ENCODE results near the gene OR7G2. TPM values are rescaled to one million over a fixed set of nuclear protein-coding genes. Genes with fewer than 3 reads are reported as not detected.
A peak's percentile ranks its signal among the peaks of the same experiment; 100 is the strongest.

OR7G2 gene
- total and polyA plus RNA-seq, 7 experiments from 2014 or later = not detected

GRCh38 chr19:9146882-9147281 lies 39.6 kb upstream of the OR7G2 start:
- H3K4me3 Mint-ChIP-seq = peak overlapping the region in 3 of 10 donors; percentile 11 to 50 (median 41)
- ChIA-PET CTCF (no interaction called here), POLR2A (interaction anchor here (0.5 kb wide), 1 partner anchor 292 kb away, joined by 3 read pairs; no protein-coding TSS in a partner anchor)
- no peak for DNase-seq
- Histone ChIP-seq H3K27ac (ENCODE audit: low read depth, low read length) (no peak overlapping the region), H3K9me3 (ENCODE audit: control insufficient read depth in 2 of 3, low read length in 3 of 3) (peaks cover 0 to 9% (median 8%) of the 10 kb centered on the region in 3 experiments), H3K4me3 (ENCODE audit: low read length) (no peak overlapping the region), H3K27me3 (ENCODE audit: control insufficient read depth in 2 of 2, insufficient read depth in 2 of 2, low read length in 2 of 2) (no peaks in the 10 kb centered on the region), H3K36me3 (ENCODE audit: control insufficient read depth in 2 of 3, insufficient read depth in 3 of 3, low read length in 3 of 3) (peaks cover 0 to 40% (median 0%) of the 10 kb centered on the region in 3 experiments), H3K4me1 (ENCODE audit: control insufficient read depth in 2 of 2, insufficient read depth in 2 of 2, low read length in 2 of 2) (peaks cover 4 to 8% of the 10 kb centered on the region in 2 donors)
- ATAC-seq = no peak
- H3K27ac Mint-ChIP-seq = no peak overlapping the region
- peaks cover 22 to 90% (median 83%) of the 10 kb centered on the region in 5 donors for H3K36me3 Mint-ChIP-seq
- intact Hi-C loops (cut with micrococcal nuclease) = no loop called here
- H3K4me1 Mint-ChIP-seq = peaks cover 18 to 87% (median 76%) of the 10 kb centered on the region in 7 donors
- H3K9me3 Mint-ChIP-seq = peaks cover 8 to 78% (median 34%) of the 10 kb centered on the region in 11 donors
- H3K27me3 Mint-ChIP-seq = no peaks in the 10 kb centered on the region

DNA sequence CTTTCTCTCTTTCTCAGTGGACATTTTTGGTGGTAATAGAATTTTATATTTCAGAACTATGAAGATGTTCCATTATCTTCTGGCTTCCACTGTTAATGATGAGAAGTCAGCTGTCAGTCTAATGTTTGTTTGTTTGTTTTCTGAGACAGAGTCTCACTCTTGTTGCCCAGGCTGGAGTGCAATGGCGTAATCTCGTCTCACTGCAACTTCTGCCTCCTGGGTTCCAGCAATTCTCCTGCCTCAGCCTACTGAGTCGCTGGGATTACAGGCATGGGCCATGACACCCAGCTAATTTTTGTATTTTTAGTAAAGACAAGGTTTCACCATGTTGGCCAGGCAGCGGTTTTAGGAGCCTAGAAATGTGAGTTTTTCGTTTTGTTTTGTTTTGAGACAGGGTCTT lies 37.6 kb upstream of the OR7G2 start:
- ATAC-seq (no peak), DNase-seq (peak in 2 of 9 donors; percentile 4 to 18)
- Histone ChIP-seq H3K4me1 (ENCODE audit: control insufficient read depth in 2 of 2, insufficient read depth in 2 of 2, low read length in 2 of 2) (peaks cover 12 to 18% of the 10 kb centered on the region in 2 donors), H3K27me3 (ENCODE audit: control insufficient read depth in 2 of 2, insufficient read depth in 2 of 2, low read length in 2 of 2) (no peaks in the 10 kb centered on the region), H3K27ac (ENCODE audit: low read depth, low read length) (no peak overlapping the region), H3K36me3 (ENCODE audit: control insufficient read depth in 2 of 3, insufficient read depth in 3 of 3, low read length in 3 of 3) (peaks cover 0 to 34% (median 0%) of the 10 kb centered on the region in 3 experiments), H3K9me3 (ENCODE audit: control insufficient read depth in 2 of 3, low read length in 3 of 3) (peaks cover 0 to 9% (median 8%) of the 10 kb centered on the region in 3 experiments), H3K4me3 (ENCODE audit: low read length) (no peak overlapping the region)
- no peak overlapping the region for H3K27ac Mint-ChIP-seq
- no peaks in the 10 kb centered on the region for H3K27me3 Mint-ChIP-seq
- ChIA-PET POLR2A (no interaction called here), CTCF (no interaction called here)
- H3K9me3 Mint-ChIP-seq = peaks cover 3 to 58% (median 20%) of the 10 kb centered on the region in 11 donors
- peak overlapping the region in 4 of 10 donors; percentile 4 to 36 (median 26) for H3K4me3 Mint-ChIP-seq
- H3K36me3 Mint-ChIP-seq = peaks cover 15 to 80% (median 64%) of the 10 kb centered on the region in 5 donors
- intact Hi-C loops (cut with micrococcal nuclease) = loop anchor here in 1 of 2 donors (5.0 kb wide), 1 partner anchor 162 kb away; the partner anchor contains the start of gene ZNF699
- H3K4me1 Mint-ChIP-seq = peaks cover 27 to 86% (median 77%) of the 10 kb centered on the region in 7 donors

GRCh38 chr19:9140159-9140874 lies 33.0 kb upstream of the OR7G2 start, which contains the start of gene ZNF317:
Gene ZNF317 (plus strand): TSS chr19:9140397. CDS start chr19:9156017, 15,620 bp downstream.
- ATAC-seq (peak; percentile 94), DNase-seq (peak; percentile 72 to 94 (median 88))
- H3K27me3 ChIP-seq (ENCODE audit: control insufficient read depth in 2 of 2, insufficient read depth in 2 of 2, low read length in 2 of 2) = no peaks in the 10 kb centered on the region
- Mint-ChIP-seq H3K4me1 (peaks cover 28 to 55% (median 49%) of the 10 kb centered on the region in 7 donors), H3K27ac (peak within 1 kb of the TSS; percentile 95 to 99 (median 97)), H3K4me3 (peak within 1 kb of the TSS; percentile 93 to 99 (median 98)), H3K27me3 (peaks cover 0 to 7% (median 0%) of the 10 kb centered on the region in 5 donors), H3K9me3 (peaks cover 0 to 21% (median 8%) of the 10 kb centered on the region in 11 donors), H3K36me3 (peaks cover 7 to 38% (median 27%) of the 10 kb centered on the region in 5 donors)
- peaks cover 17 to 21% of the 10 kb centered on the region in 2 donors for H3K4me1 ChIP-seq (ENCODE audit: control insufficient read depth in 2 of 2, insufficient read depth in 2 of 2, low read length in 2 of 2)
- peak within 1 kb of the TSS; percentile 95 for H3K27ac ChIP-seq (ENCODE audit: low read depth, low read length)
- H3K9me3 ChIP-seq (ENCODE audit: control insufficient read depth in 2 of 3, low read length in 3 of 3) = peaks cover 0 to 9% (median 5%) of the 10 kb centered on the region in 3 experiments
- intact Hi-C loops (cut with micrococcal nuclease) = loop anchor here (1.0 to 5.0 kb wide), 11 partner anchors 167 to 695 kb away; partner anchors contain the start of genes ZNF121 (in 2 of the 2), ZNF266 (in 2 of the 2), ZNF559 (in 2 of the 2) and ZNF699 (in 2 of the 2)
- peaks cover 0 to 9% (median 0%) of the 10 kb centered on the region in 3 experiments for H3K36me3 ChIP-seq (ENCODE audit: control insufficient read depth in 2 of 3, insufficient read depth in 3 of 3, low read length in 3 of 3)
- peak within 1 kb of the TSS; percentile 94 for H3K4me3 ChIP-seq (ENCODE audit: low read length)
- CTCF ChIA-PET = no interaction called here
- POLR2A ChIA-PET = interaction anchor here (0.6 to 2.4 kb wide), 3 partner anchors 295 to 692 kb away, joined by 3 to 8 read pairs (median 3); partner anchors contain the start of gene ZNF266

- DNase-seq (no peak), ATAC-seq (no peak)
- Mint-ChIP-seq H3K27ac (peak overlapping the region; percentile 95 to 99 (median 97)), H3K36me3 (peaks cover 3 to 32% (median 21%) of the 10 kb centered on the region in 5 donors), H3K4me3 (peak overlapping the region; percentile 93 to 99 (median 98)), H3K27me3 (peaks cover 0 to 7% (median 0%) of the 10 kb centered on the region in 5 donors), H3K4me1 (peaks cover 28 to 51% (median 46%) of the 10 kb centered on the region in 7 donors), H3K9me3 (peaks cover 0 to 15% (median 5%) of the 10 kb centered on the region in 11 donors)
- ChIA-PET CTCF (no interaction called here), POLR2A (interaction anchor here (0.6 to 2.4 kb wide), 2 partner anchors 295 to 666 kb away, joined by 3 to 8 read pairs; partner anchors contain the start of gene ZNF266)
- H3K4me1 ChIP-seq (ENCODE audit: control insufficient read depth in 2 of 2, insufficient read depth in 2 of 2, low read length in 2 of 2) = peaks cover 17 to 21% of the 10 kb centered on the region in 2 donors
- H3K27me3 ChIP-seq (ENCODE audit: control insufficient read depth in 2 of 2, insufficient read depth in 2 of 2, low read length in 2 of 2) = no peaks in the 10 kb centered on the region
- peaks cover 0 to 4% (median 0%) of the 10 kb centered on the region in 3 experiments for H3K36me3 ChIP-seq (ENCODE audit: control insufficient read depth in 2 of 3, insufficient read depth in 3 of 3, low read length in 3 of 3)
- H3K9me3 ChIP-seq (ENCODE audit: control insufficient read depth in 2 of 3, low read length in 3 of 3) = peaks cover 0 to 3% (median 0%) of the 10 kb centered on the region in 3 experiments
- intact Hi-C loops (cut with micrococcal nuclease) = loop anchor here (1.0 to 10.0 kb wide), 14 partner anchors 168 to 885 kb away; partner anchors contain the start of genes ZNF121 (in 2 of the 2), ZNF266 (in 2 of the 2), ZNF559 (in 2 of the 2) and ZNF699 (in 2 of the 2)
- peak overlapping the region; percentile 94 for H3K4me3 ChIP-seq (ENCODE audit: low read length)
- peak overlapping the region; percentile 95 for H3K27ac ChIP-seq (ENCODE audit: low read depth, low read length)
These were observed 32.4 kb upstream of the OR7G2 start for GRCh38 chr19:9139609-9140158.

DNA sequence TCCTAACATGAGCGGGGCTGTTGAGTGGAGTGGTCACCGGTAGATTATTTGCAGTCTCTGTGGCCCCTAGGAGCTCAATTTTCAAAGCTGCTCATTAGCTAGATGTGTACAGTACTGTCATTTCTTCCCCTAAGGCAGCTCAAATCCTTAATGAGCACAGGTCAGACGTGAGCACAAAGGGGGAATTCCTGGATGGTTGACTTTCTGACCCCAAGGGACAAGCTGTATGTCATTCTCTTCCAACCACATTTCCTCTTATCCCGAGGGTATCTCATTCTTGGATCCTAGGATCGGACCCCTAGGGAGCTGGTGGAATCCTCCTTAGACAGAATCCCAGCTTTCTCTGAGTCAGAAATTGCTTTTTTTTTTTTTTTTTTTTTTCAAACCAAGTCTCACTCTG lies 25.1 kb upstream of the OR7G2 start:
- ChIA-PET CTCF (interaction anchor here (0.7 kb wide), 1 partner anchor 732 kb away, joined by 3 read pairs; no protein-coding TSS in a partner anchor), POLR2A (no interaction called here)
- no peak overlapping the region for H3K27ac ChIP-seq (ENCODE audit: low read depth, low read length)
- ATAC-seq (no peak), DNase-seq (no peak)
- intact Hi-C loops (cut with micrococcal nuclease) = loop anchor here in 1 of 2 donors (10.0 kb wide), 1 partner anchor 892 kb away; no protein-coding TSS in a partner anchor
- no peaks in the 10 kb centered on the region for H3K36me3 Mint-ChIP-seq
- H3K9me3 Mint-ChIP-seq = no peaks in the 10 kb centered on the region
- no peaks in the 10 kb centered on the region for H3K4me1 ChIP-seq (ENCODE audit: control insufficient read depth in 2 of 2, insufficient read depth in 2 of 2, low read length in 2 of 2)
- H3K27me3 Mint-ChIP-seq = peaks cover 0 to 35% (median 9%) of the 10 kb centered on the region in 5 donors
- H3K27ac Mint-ChIP-seq = no peak overlapping the region
- H3K4me3 ChIP-seq (ENCODE audit: low read length) = no peak overlapping the region
- peaks cover 0 to 14% (median 13%) of the 10 kb centered on the region in 7 donors for H3K4me1 Mint-ChIP-seq
- no peaks in the 10 kb centered on the region for H3K27me3 ChIP-seq (ENCODE audit: control insufficient read depth in 2 of 2, insufficient read depth in 2 of 2, low read length in 2 of 2)
- no peaks in the 10 kb centered on the region for H3K36me3 ChIP-seq (ENCODE audit: control insufficient read depth in 2 of 3, insufficient read depth in 3 of 3, low read length in 3 of 3)
- no peak overlapping the region for H3K4me3 Mint-ChIP-seq
- no peaks in the 10 kb centered on the region for H3K9me3 ChIP-seq (ENCODE audit: control insufficient read depth in 2 of 3, low read length in 3 of 3)

DNA sequence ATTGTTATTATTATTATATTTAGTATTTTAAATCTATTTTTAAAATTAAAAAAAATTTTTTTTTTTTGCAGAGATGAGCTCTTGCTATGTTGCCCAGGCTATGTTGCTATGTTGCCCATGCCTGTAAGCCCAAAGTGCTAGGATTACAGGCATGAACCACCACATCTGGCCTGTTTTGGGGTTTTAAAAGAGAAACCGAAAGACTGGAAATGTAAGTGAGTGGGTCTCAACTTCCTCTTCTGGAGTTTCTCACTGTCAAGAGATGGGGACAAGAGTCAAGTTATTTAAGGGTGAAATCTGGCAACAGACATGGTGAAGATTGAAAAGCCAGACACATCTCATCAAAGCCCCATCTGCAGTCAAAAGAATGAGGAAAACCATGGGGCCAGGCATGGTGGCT lies 23.7 kb upstream of the OR7G2 start:
- Histone ChIP-seq H3K27ac (ENCODE audit: low read depth, low read length) (no peak overlapping the region), H3K9me3 (ENCODE audit: control insufficient read depth in 2 of 3, low read length in 3 of 3) (no peaks in the 10 kb centered on the region), H3K4me1 (ENCODE audit: control insufficient read depth in 2 of 2, insufficient read depth in 2 of 2, low read length in 2 of 2) (no peaks in the 10 kb centered on the region), H3K27me3 (ENCODE audit: control insufficient read depth in 2 of 2, insufficient read depth in 2 of 2, low read length in 2 of 2) (no peaks in the 10 kb centered on the region), H3K4me3 (ENCODE audit: low read length) (no peak overlapping the region), H3K36me3 (ENCODE audit: control insufficient read depth in 2 of 3, insufficient read depth in 3 of 3, low read length in 3 of 3) (no peaks in the 10 kb centered on the region)
- intact Hi-C loops (cut with micrococcal nuclease) = loop anchor here in 1 of 2 donors (10.0 kb wide), 1 partner anchor 894 kb away; no protein-coding TSS in a partner anchor
- POLR2A ChIA-PET = no interaction called here
- no peak overlapping the region for H3K4me3 Mint-ChIP-seq
- H3K27me3 Mint-ChIP-seq = peaks cover 0 to 46% (median 23%) of the 10 kb centered on the region in 5 donors
- CTCF ChIA-PET = interaction anchor here (0.9 kb wide), 1 partner anchor 74 kb away, joined by 4 read pairs; no protein-coding TSS in a partner anchor
- ATAC-seq (no peak), DNase-seq (no peak)
- peak overlapping the region in 2 of 9 donors; percentile 9 to 14 for H3K27ac Mint-ChIP-seq
- peaks cover 0 to 1% (median 0%) of the 10 kb centered on the region in 11 donors for H3K9me3 Mint-ChIP-seq
- peaks cover 0 to 9% (median 8%) of the 10 kb centered on the region in 7 donors for H3K4me1 Mint-ChIP-seq
- H3K36me3 Mint-ChIP-seq = peaks cover 0 to 5% (median 0%) of the 10 kb centered on the region in 5 donors
